Neural progenitor cell (in vitro differentiated cells): ENCODE results near the gene ERC1. TPM values are rescaled to one million over a fixed set of nuclear protein-coding genes. Genes with fewer than 3 reads are reported as not detected.
A peak's percentile ranks its signal among the peaks of the same experiment; 100 is the strongest.

Experiments used
- DNase-seq: peaks from one replicate; pipeline ENCODE4 v3.0.0-alpha.2; 2016; ENCODE audit warnings: low spot score
- H2AFZ ChIP-seq: fragments of 200-600 bp; sonication (generic); replicated peaks from 2 replicates; pipeline ENCODE4 v1.6.1; 2016; ENCODE audit warnings: antibody characterized with exemption
- H3F3A ChIP-seq: fragments of 200-600 bp; sonication (generic); 2 replicates; pipeline ENCODE4 v1.6.1; 2016; ENCODE audit warnings: antibody characterized with exemption, low read depth
- H3K27ac ChIP-seq: fragments of 200-600 bp; sonication (generic); 2 replicates; pipeline ENCODE4 v1.5.1; 2016; ENCODE audit warnings: mild to moderate bottlenecking
- H3K27me3 ChIP-seq: fragments of 200-600 bp; sonication (generic); 2 replicates; pipeline ENCODE4 v1.6.1; 2016; ENCODE audit warnings: mild to moderate bottlenecking, moderate library complexity
- H3K36me3 ChIP-seq: fragments of 200-600 bp; sonication (generic); 2 replicates; pipeline ENCODE4 v1.5.1; 2016
- H3K4me1 ChIP-seq: fragments of 200-600 bp; sonication (generic); 2 replicates; pipeline ENCODE4 v1.6.1; 2016; ENCODE audit warnings: mixed run types
- H3K4me2 ChIP-seq: fragments of 200-600 bp; sonication (generic); 2 replicates; pipeline ENCODE4 v1.6.1; 2016
- H3K4me3 ChIP-seq: fragments of 200-600 bp; sonication (generic); 2 replicates; pipeline ENCODE4 v1.5.1; 2016
- H3K79me2 ChIP-seq: fragments of 200-600 bp; sonication (generic); 2 replicates; pipeline ENCODE4 v1.6.1; 2016; ENCODE audit warnings: low read depth
- H3K9ac ChIP-seq: fragments of 200-600 bp; sonication (generic); 2 replicates; pipeline ENCODE4 v1.6.1; 2016
- H3K9me3 ChIP-seq: fragments of 200-600 bp; sonication (generic); 2 replicates; pipeline ENCODE4 v1.5.1; 2016; ENCODE audit warnings: low read depth
- H4K20me1 ChIP-seq: fragments of 200-600 bp; sonication (generic); 2 replicates; pipeline ENCODE4 v1.6.1; 2016; ENCODE audit warnings: low read depth
- H3K27ac Mint-ChIP-seq: 3 replicates; pipeline ENCODE4 v1.8.0; 2021; ENCODE audit warnings: mixed read lengths
- H3K27me3 Mint-ChIP-seq: 2 replicates; pipeline ENCODE4 v1.8.0; 2022; ENCODE audit warnings: low read depth, mild to moderate bottlenecking, inconsistent platforms, moderate library complexity, mixed read lengths; ENCODE audit not compliant: insufficient read depth
- H3K36me3 Mint-ChIP-seq: 3 replicates; pipeline ENCODE4 v1.8.0; 2021; ENCODE audit warnings: mixed read lengths
- H3K4me1 Mint-ChIP-seq: 3 replicates; pipeline ENCODE4 v1.8.0; 2021; ENCODE audit warnings: mixed read lengths
- H3K4me3 Mint-ChIP-seq: 3 replicates; pipeline ENCODE4 v1.8.0; 2021; ENCODE audit warnings: mild to moderate bottlenecking, moderate library complexity, mixed read lengths
- H3K9me3 Mint-ChIP-seq: 3 replicates; pipeline ENCODE4 v1.8.0; 2020; ENCODE audit warnings: mixed read lengths
- EZH2 ChIP-seq: fragments of 200-600 bp; sonication (generic); IDR thresholded peaks from 2 replicates; pipeline ENCODE4 v1.6.1; 2017; ENCODE audit warnings: antibody characterized with exemption, mild to moderate bottlenecking, moderate library complexity
- EZH2phosphoT487 ChIP-seq: fragments of 200-600 bp; sonication (generic); IDR thresholded peaks from 2 replicates; pipeline ENCODE4 v1.6.1; 2017; ENCODE audit warnings: antibody characterized with exemption
- total RNA-seq: library from RNA; depleted of rRNA; stranded (reverse); fragments of >200 nt; gene quantifications from 2 replicates; pipeline ENCODE4 v1.2.3, GENCODE V29; 2015; ENCODE audit warnings: low replicate concordance
- TF ChIP-seq, protein P1 (sequence below): fragments of 200-600 bp; sonication (generic); IDR thresholded peaks from 2 replicates; pipeline ENCODE4 v1.5.1; 2017; ENCODE audit warnings: antibody characterized with exemption, mild to moderate bottlenecking

Gene ERC1
- total RNA-seq, 1 donor from 2014 or later, result 27.5 TPM

DNA sequence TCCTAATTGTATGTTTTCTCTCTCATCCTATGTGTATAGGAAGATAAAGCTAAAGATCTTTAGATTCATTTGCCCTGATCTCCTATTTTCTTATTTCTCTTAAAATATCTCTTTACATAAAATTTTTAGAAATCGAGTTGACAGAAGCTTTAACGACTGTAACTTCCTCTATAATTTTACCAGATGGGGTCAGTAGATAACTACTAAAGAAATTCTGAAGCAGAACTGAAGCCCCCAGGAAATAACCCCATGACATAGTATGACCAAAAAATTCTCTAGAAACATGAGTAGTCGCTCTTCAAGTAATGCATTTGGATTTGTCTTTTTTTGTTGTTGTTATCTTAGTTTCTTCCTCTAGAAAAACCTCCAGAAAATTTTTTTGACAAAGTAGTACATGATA lies 288.0 kb downstream of the ERC1 start:
- DNase-seq, result no peak

DNA sequence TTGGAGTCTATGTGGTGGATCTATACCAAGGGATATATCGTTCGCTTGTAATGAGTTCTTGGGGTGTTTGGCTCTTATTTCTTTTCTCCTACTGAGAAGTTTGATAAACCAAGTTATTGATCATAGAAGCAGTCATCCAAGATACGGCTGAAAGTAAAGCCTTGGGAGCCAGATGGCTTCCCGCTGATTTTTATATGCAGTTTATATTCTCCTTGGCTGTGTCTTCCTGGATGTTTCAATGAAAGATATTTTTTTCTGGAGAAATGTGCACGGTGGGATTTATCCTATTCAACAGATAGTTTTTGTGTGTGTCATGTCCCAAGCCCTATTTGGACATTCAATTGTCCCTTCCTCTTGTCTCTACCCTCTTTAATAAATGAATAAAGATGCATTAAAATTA lies 289.0 kb downstream of the ERC1 start:
- H3K36me3 ChIP-seq, result no peaks in the 10 kb centered on the region
- TF ChIP-seq EZH2phosphoT487 (no peak), EZH2 (no peak)
- TF ChIP-seq, protein P1, sequence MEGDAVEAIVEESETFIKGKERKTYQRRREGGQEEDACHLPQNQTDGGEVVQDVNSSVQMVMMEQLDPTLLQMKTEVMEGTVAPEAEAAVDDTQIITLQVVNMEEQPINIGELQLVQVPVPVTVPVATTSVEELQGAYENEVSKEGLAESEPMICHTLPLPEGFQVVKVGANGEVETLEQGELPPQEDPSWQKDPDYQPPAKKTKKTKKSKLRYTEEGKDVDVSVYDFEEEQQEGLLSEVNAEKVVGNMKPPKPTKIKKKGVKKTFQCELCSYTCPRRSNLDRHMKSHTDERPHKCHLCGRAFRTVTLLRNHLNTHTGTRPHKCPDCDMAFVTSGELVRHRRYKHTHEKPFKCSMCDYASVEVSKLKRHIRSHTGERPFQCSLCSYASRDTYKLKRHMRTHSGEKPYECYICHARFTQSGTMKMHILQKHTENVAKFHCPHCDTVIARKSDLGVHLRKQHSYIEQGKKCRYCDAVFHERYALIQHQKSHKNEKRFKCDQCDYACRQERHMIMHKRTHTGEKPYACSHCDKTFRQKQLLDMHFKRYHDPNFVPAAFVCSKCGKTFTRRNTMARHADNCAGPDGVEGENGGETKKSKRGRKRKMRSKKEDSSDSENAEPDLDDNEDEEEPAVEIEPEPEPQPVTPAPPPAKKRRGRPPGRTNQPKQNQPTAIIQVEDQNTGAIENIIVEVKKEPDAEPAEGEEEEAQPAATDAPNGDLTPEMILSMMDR, result no peak
- no peak overlapping the region for H3K27ac Mint-ChIP-seq
- no peaks in the 10 kb centered on the region for H3K27me3 ChIP-seq
- peaks cover 4% of the 10 kb centered on the region for H3F3A ChIP-seq
- no peaks in the 10 kb centered on the region for H3K27me3 Mint-ChIP-seq
- H3K4me1 ChIP-seq, result peaks cover 12% of the 10 kb centered on the region
- DNase-seq, result no peak
- H3K4me3 ChIP-seq, result no peak overlapping the region
- peaks cover 3% of the 10 kb centered on the region for H3K9me3 Mint-ChIP-seq
- H3K4me3 Mint-ChIP-seq, result no peak overlapping the region
- H2AFZ ChIP-seq, result no peak overlapping the region
- H3K27ac ChIP-seq, result no peak overlapping the region
- no peaks in the 10 kb centered on the region for H3K79me2 ChIP-seq
- no peak overlapping the region for H3K4me2 ChIP-seq
- H3K36me3 Mint-ChIP-seq, result peaks cover 9% of the 10 kb centered on the region
- H3K9me3 ChIP-seq, result no peaks in the 10 kb centered on the region
- no peaks in the 10 kb centered on the region for H4K20me1 ChIP-seq
- H3K9ac ChIP-seq, result no peak overlapping the region
- peaks cover 37% of the 10 kb centered on the region for H3K4me1 Mint-ChIP-seq

More for the DNA sequence above, 288.0 kb downstream of the ERC1 start:
- no peak overlapping the region for H3K4me2 ChIP-seq
- TF ChIP-seq, protein P1, result peak; percentile 18
- TF ChIP-seq EZH2, result no peak
- TF ChIP-seq EZH2phosphoT487, result no peak
- H3F3A ChIP-seq, result peaks cover 4% of the 10 kb centered on the region
- Mint-ChIP-seq H3K4me3 (no peak overlapping the region), H3K27ac (no peak overlapping the region), H3K9me3 (peaks cover 2% of the 10 kb centered on the region), H3K36me3 (peaks cover 7% of the 10 kb centered on the region), H3K27me3 (no peaks in the 10 kb centered on the region), H3K4me1 (peaks cover 36% of the 10 kb centered on the region)
- H3K27ac ChIP-seq, result no peak overlapping the region
- H3K4me1 ChIP-seq, result peaks cover 12% of the 10 kb centered on the region
- no peaks in the 10 kb centered on the region for H3K36me3 ChIP-seq
- H4K20me1 ChIP-seq, result no peaks in the 10 kb centered on the region
- H3K9me3 ChIP-seq, result no peaks in the 10 kb centered on the region
- no peaks in the 10 kb centered on the region for H3K79me2 ChIP-seq
- H3K9ac ChIP-seq, result no peak overlapping the region
- H3K27me3 ChIP-seq, result no peaks in the 10 kb centered on the region
- no peak overlapping the region for H3K4me3 ChIP-seq
- H2AFZ ChIP-seq, result no peak overlapping the region

DNA sequence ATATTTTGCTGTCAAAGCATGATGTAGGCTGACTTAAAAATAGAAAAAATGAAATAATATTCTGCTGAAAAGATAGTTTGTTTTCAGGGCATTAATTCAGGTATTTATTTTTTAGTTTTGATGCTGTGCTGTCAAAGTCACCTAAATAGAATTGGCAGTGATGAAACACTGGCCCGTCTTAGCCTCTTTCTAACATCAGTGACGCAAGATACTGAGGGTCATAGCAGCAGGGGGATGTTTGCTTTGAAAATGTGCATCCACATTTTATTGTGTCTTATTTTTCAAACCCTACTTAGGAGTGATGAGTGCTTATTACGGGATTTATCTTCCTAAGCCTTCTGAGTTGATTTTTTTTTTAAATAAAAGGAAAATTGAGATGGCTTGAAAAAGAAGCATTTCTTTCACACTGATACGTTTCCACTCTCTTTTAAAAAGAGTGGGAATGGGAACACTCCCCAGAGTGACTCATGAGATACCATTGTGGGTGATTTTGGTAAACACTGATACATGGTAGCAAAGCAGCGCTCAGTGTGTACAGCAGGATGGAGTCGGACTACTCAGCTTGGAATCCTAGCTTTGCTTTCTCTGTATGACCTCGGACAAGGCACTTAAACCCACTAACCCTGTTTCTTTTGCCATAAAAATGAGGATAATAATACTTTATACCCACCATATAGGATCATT lies 290.8 kb downstream of the ERC1 start:
- Histone ChIP-seq H3K4me1 (peaks cover 12% of the 10 kb centered on the region), H3K9me3 (no peaks in the 10 kb centered on the region), H3K9ac (no peak overlapping the region), H3F3A (peaks cover 4% of the 10 kb centered on the region), H3K27ac (no peak overlapping the region), H3K4me3 (no peak overlapping the region), H4K20me1 (no peaks in the 10 kb centered on the region), H3K79me2 (no peaks in the 10 kb centered on the region), H2AFZ (no peak overlapping the region), H3K4me2 (no peak overlapping the region), H3K36me3 (no peaks in the 10 kb centered on the region), H3K27me3 (no peaks in the 10 kb centered on the region)
- TF ChIP-seq EZH2 (no peak), EZH2phosphoT487 (no peak)
- TF ChIP-seq, protein P1, result no peak
- Mint-ChIP-seq H3K9me3 (peaks cover 3% of the 10 kb centered on the region), H3K4me1 (peaks cover 37% of the 10 kb centered on the region), H3K36me3 (peaks cover 9% of the 10 kb centered on the region), H3K27ac (no peak overlapping the region), H3K4me3 (no peak overlapping the region), H3K27me3 (no peaks in the 10 kb centered on the region)
- no peak for DNase-seq
